ENCODE data around the gene SFSWAP. TPM values are rescaled to one million over a fixed set of nuclear protein-coding genes. Genes with fewer than 3 reads are reported as not detected.
"Not testable (repeated sequence)": the region's sequence is repeated elsewhere in the genome, so short reads cannot be mapped to it uniquely, and the experiment has no call there.

SFSWAP gene
- total RNA-seq, 1 donor = 31.1 TPM

- peak; percentile 95 for DNase-seq (ENCODE audit: insufficient read length, low spot score, missing footprints)
- H3K4me1 ChIP-seq (ENCODE audit: insufficient read depth, low read length) = peaks cover 9% of the 10 kb centered on the region
- H3K79me2 ChIP-seq (ENCODE audit: insufficient read depth, low read length) = peaks cover 17% of the 10 kb centered on the region
- H3K4me2 ChIP-seq (ENCODE audit: insufficient read depth, low read length) = peak overlapping the region; percentile 77
- no peaks in the 10 kb centered on the region for H3K9me3 ChIP-seq (ENCODE audit: low read depth, low read length)
- no peaks in the 10 kb centered on the region for H3K27me3 ChIP-seq (ENCODE audit: insufficient read depth, low read length)
- peak overlapping the region; percentile 51 for H3K4me3 ChIP-seq (ENCODE audit: insufficient read depth, low read length)
- TF ChIP-seq CTCF (IDR thresholded peaks at IDR 0.05; ENCODE audit: extremely low read depth, low read depth, low read length) = no peak
- H3K36me3 ChIP-seq (ENCODE audit: insufficient read depth, low read length) = peaks cover 62% of the 10 kb centered on the region
- H3K27ac ChIP-seq (ENCODE audit: low read depth, low read length) = peak overlapping the region; percentile 76
- no peak overlapping the region for H2AFZ ChIP-seq (ENCODE audit: low read length)
- H4K20me1 ChIP-seq (ENCODE audit: insufficient read depth, low read length) = peaks cover 7% of the 10 kb centered on the region
These were observed 26.4 kb downstream of the SFSWAP start for GRCh38 chr12:131737150-131737827.

GRCh38 chr12:131738196-131738595 is 27.3 kb downstream of the SFSWAP start:
- H3K9me3 ChIP-seq (ENCODE audit: low read depth, low read length) = no peaks in the 10 kb centered on the region
- H3K36me3 ChIP-seq (ENCODE audit: insufficient read depth, low read length) = peaks cover 62% of the 10 kb centered on the region
- TF ChIP-seq CTCF (IDR thresholded peaks at IDR 0.05; ENCODE audit: extremely low read depth, low read depth, low read length) = no peak
- no peak for DNase-seq (ENCODE audit: insufficient read length, low spot score, missing footprints)
- H3K4me2 ChIP-seq (ENCODE audit: insufficient read depth, low read length) = no peak overlapping the region
- H3K4me3 ChIP-seq (ENCODE audit: insufficient read depth, low read length) = no peak overlapping the region
- H3K27ac ChIP-seq (ENCODE audit: low read depth, low read length) = no peak overlapping the region
- peaks cover 9% of the 10 kb centered on the region for H3K4me1 ChIP-seq (ENCODE audit: insufficient read depth, low read length)
- H3K27me3 ChIP-seq (ENCODE audit: insufficient read depth, low read length) = no peaks in the 10 kb centered on the region
- peaks cover 7% of the 10 kb centered on the region for H4K20me1 ChIP-seq (ENCODE audit: insufficient read depth, low read length)
- peaks cover 17% of the 10 kb centered on the region for H3K79me2 ChIP-seq (ENCODE audit: insufficient read depth, low read length)
- no peak overlapping the region for H2AFZ ChIP-seq (ENCODE audit: low read length)

- Histone ChIP-seq H2AFZ (ENCODE audit: low read length) (no peak overlapping the region), H3K27ac (ENCODE audit: low read depth, low read length) (no peak overlapping the region), H3K4me2 (ENCODE audit: insufficient read depth, low read length) (no peak overlapping the region), H3K4me3 (ENCODE audit: insufficient read depth, low read length) (no peak overlapping the region), H3K27me3 (ENCODE audit: insufficient read depth, low read length) (no peaks in the 10 kb centered on the region), H3K79me2 (ENCODE audit: insufficient read depth, low read length) (peaks cover 17% of the 10 kb centered on the region), H4K20me1 (ENCODE audit: insufficient read depth, low read length) (peaks cover 7% of the 10 kb centered on the region), H3K9me3 (ENCODE audit: low read depth, low read length) (no peaks in the 10 kb centered on the region), H3K36me3 (ENCODE audit: insufficient read depth, low read length) (peaks cover 58% of the 10 kb centered on the region), H3K4me1 (ENCODE audit: insufficient read depth, low read length) (peaks cover 9% of the 10 kb centered on the region)
- no peak for TF ChIP-seq CTCF (IDR thresholded peaks at IDR 0.05; ENCODE audit: extremely low read depth, low read depth, low read length)
- DNase-seq (ENCODE audit: insufficient read length, low spot score, missing footprints) = peak; percentile 23
These were observed 29.7 kb downstream of the SFSWAP start for GRCh38 chr12:131740626-131741025.

- not testable (repeated sequence) for H3K27ac ChIP-seq (ENCODE audit: low read depth, low read length); H3K4me3 ChIP-seq (ENCODE audit: insufficient read depth, low read length); H3K4me1 ChIP-seq (ENCODE audit: insufficient read depth, low read length); H3K27me3 ChIP-seq (ENCODE audit: insufficient read depth, low read length); H3K4me2 ChIP-seq (ENCODE audit: insufficient read depth, low read length); DNase-seq (ENCODE audit: insufficient read length, low spot score, missing footprints); H3K9me3 ChIP-seq (ENCODE audit: low read depth, low read length); H2AFZ ChIP-seq (ENCODE audit: low read length)
- H3K36me3 ChIP-seq (ENCODE audit: insufficient read depth, low read length) = peaks cover 63% of the 10 kb centered on the region
- H4K20me1 ChIP-seq (ENCODE audit: insufficient read depth, low read length) = peaks cover 11% of the 10 kb centered on the region
- H3K79me2 ChIP-seq (ENCODE audit: insufficient read depth, low read length) = peaks cover 24% of the 10 kb centered on the region
These were observed 31.9 kb downstream of the SFSWAP start for GRCh38 chr12:131742761-131743160.

GRCh38 chr12:131743410-131743809 is 32.5 kb downstream of the SFSWAP start:
- Histone ChIP-seq H4K20me1 (ENCODE audit: insufficient read depth, low read length) (peaks cover 11% of the 10 kb centered on the region), H3K36me3 (ENCODE audit: insufficient read depth, low read length) (peaks cover 63% of the 10 kb centered on the region), H3K79me2 (ENCODE audit: insufficient read depth, low read length) (peaks cover 22% of the 10 kb centered on the region)
- H3K4me3 ChIP-seq (ENCODE audit: insufficient read depth, low read length); H3K27me3 ChIP-seq (ENCODE audit: insufficient read depth, low read length); H3K27ac ChIP-seq (ENCODE audit: low read depth, low read length); H3K9me3 ChIP-seq (ENCODE audit: low read depth, low read length); DNase-seq (ENCODE audit: insufficient read length, low spot score, missing footprints); H2AFZ ChIP-seq (ENCODE audit: low read length); H3K4me2 ChIP-seq (ENCODE audit: insufficient read depth, low read length); H3K4me1 ChIP-seq (ENCODE audit: insufficient read depth, low read length): not testable (repeated sequence)

GRCh38 chr12:131743880-131744279 is 33.0 kb downstream of the SFSWAP start:
- Histone ChIP-seq H3K36me3 (ENCODE audit: insufficient read depth, low read length) (peaks cover 61% of the 10 kb centered on the region), H3K79me2 (ENCODE audit: insufficient read depth, low read length) (peaks cover 20% of the 10 kb centered on the region), H4K20me1 (ENCODE audit: insufficient read depth, low read length) (peaks cover 11% of the 10 kb centered on the region)
- not testable (repeated sequence) for H3K4me2 ChIP-seq (ENCODE audit: insufficient read depth, low read length); H3K27ac ChIP-seq (ENCODE audit: low read depth, low read length); H3K9me3 ChIP-seq (ENCODE audit: low read depth, low read length); H3K4me1 ChIP-seq (ENCODE audit: insufficient read depth, low read length); H2AFZ ChIP-seq (ENCODE audit: low read length); H3K4me3 ChIP-seq (ENCODE audit: insufficient read depth, low read length); DNase-seq (ENCODE audit: insufficient read length, low spot score, missing footprints); H3K27me3 ChIP-seq (ENCODE audit: insufficient read depth, low read length)

- H3K4me2 ChIP-seq (ENCODE audit: insufficient read depth, low read length); DNase-seq (ENCODE audit: insufficient read length, low spot score, missing footprints); H2AFZ ChIP-seq (ENCODE audit: low read length); H3K4me1 ChIP-seq (ENCODE audit: insufficient read depth, low read length); H3K9me3 ChIP-seq (ENCODE audit: low read depth, low read length); H3K27ac ChIP-seq (ENCODE audit: low read depth, low read length); H3K4me3 ChIP-seq (ENCODE audit: insufficient read depth, low read length); H3K27me3 ChIP-seq (ENCODE audit: insufficient read depth, low read length): not testable (repeated sequence)
- Histone ChIP-seq H3K36me3 (ENCODE audit: insufficient read depth, low read length) (peaks cover 56% of the 10 kb centered on the region), H3K79me2 (ENCODE audit: insufficient read depth, low read length) (peaks cover 22% of the 10 kb centered on the region), H4K20me1 (ENCODE audit: insufficient read depth, low read length) (peaks cover 11% of the 10 kb centered on the region)
These were observed 33.8 kb downstream of the SFSWAP start for GRCh38 chr12:131744675-131745074.

Measured in osteoblast (primary cell).